ENCODE results near the gene SSR1. TPM values are rescaled to one million over a fixed set of nuclear protein-coding genes. Genes with fewer than 3 reads are reported as not detected.
"Not testable (repeated sequence)": the region's sequence is repeated elsewhere in the genome, so short reads cannot be mapped to it uniquely, and the experiment has no call there.

Gene SSR1
- total and polyA plus RNA-seq, 7 experiments from 2014 or later: 75.0 to 204 (median 130) TPM

- no peak overlapping the region for H3K27ac ChIP-seq (ENCODE audit: low read depth, low read length)
- no peaks in the 10 kb centered on the region for H3K27me3 ChIP-seq (ENCODE audit: control insufficient read depth in 2 of 2, insufficient read depth in 2 of 2, low read length in 2 of 2)
- no peak overlapping the region for H3K4me3 ChIP-seq (ENCODE audit: low read length)
- H3K9me3 ChIP-seq (ENCODE audit: control insufficient read depth in 2 of 3, low read length in 3 of 3): no peaks in the 10 kb centered on the region
- no peak for DNase-seq
- CTCF ChIA-PET: no interaction called here
- no peaks in the 10 kb centered on the region for H3K4me1 ChIP-seq (ENCODE audit: control insufficient read depth in 2 of 2, insufficient read depth in 2 of 2, low read length in 2 of 2)
- H3K4me1 Mint-ChIP-seq: no peaks in the 10 kb centered on the region
- peaks cover 0 to 5% (median 0%) of the 10 kb centered on the region in 5 donors for H3K27me3 Mint-ChIP-seq
- POLR2A ChIA-PET: no interaction called here
- H3K9me3 Mint-ChIP-seq: peaks cover 0 to 13% (median 2%) of the 10 kb centered on the region in 11 donors
- H3K27ac Mint-ChIP-seq: no peak overlapping the region
- ATAC-seq: peak; percentile 68
- intact Hi-C loops (cut with micrococcal nuclease): no loop called here
- H3K36me3 Mint-ChIP-seq: peaks cover 0 to 10% (median 0%) of the 10 kb centered on the region in 5 donors
- no peak overlapping the region for H3K4me3 Mint-ChIP-seq
- H3K36me3 ChIP-seq (ENCODE audit: control insufficient read depth in 2 of 3, insufficient read depth in 3 of 3, low read length in 3 of 3): no peaks in the 10 kb centered on the region
Measured at GRCh38 chr6:7267466-7268091, 45.4 kb downstream of the SSR1 start.

- Mint-ChIP-seq H3K36me3 (peaks cover 0 to 10% (median 0%) of the 10 kb centered on the region in 5 donors), H3K27me3 (peaks cover 0 to 5% (median 0%) of the 10 kb centered on the region in 5 donors), H3K9me3 (peaks cover 0 to 13% (median 2%) of the 10 kb centered on the region in 11 donors), H3K4me1 (peaks cover 0 to 5% (median 4%) of the 10 kb centered on the region in 7 donors), H3K27ac (no peak overlapping the region), H3K4me3 (no peak overlapping the region)
- no peak for ATAC-seq
- H3K9me3 ChIP-seq (ENCODE audit: control insufficient read depth in 2 of 3, low read length in 3 of 3): no peaks in the 10 kb centered on the region
- ChIA-PET CTCF (no interaction called here), POLR2A (no interaction called here)
- H3K4me1 ChIP-seq (ENCODE audit: control insufficient read depth in 2 of 2, insufficient read depth in 2 of 2, low read length in 2 of 2): no peaks in the 10 kb centered on the region
- no peak overlapping the region for H3K4me3 ChIP-seq (ENCODE audit: low read length)
- no peak overlapping the region for H3K27ac ChIP-seq (ENCODE audit: low read depth, low read length)
- no peaks in the 10 kb centered on the region for H3K36me3 ChIP-seq (ENCODE audit: control insufficient read depth in 2 of 3, insufficient read depth in 3 of 3, low read length in 3 of 3)
- intact Hi-C loops (cut with micrococcal nuclease): no loop called here
- no peaks in the 10 kb centered on the region for H3K27me3 ChIP-seq (ENCODE audit: control insufficient read depth in 2 of 2, insufficient read depth in 2 of 2, low read length in 2 of 2)
- no peak for DNase-seq
Measured at GRCh38 chr6:7267071-7267465, 45.9 kb downstream of the SSR1 start.

GRCh38 chr6:7265385-7265726 is 47.6 kb downstream of the SSR1 start:
- H3K9me3 ChIP-seq (ENCODE audit: control insufficient read depth in 2 of 3, low read length in 3 of 3); ATAC-seq; POLR2A ChIA-PET; H3K4me3 Mint-ChIP-seq; H3K4me1 ChIP-seq (ENCODE audit: control insufficient read depth in 2 of 2, insufficient read depth in 2 of 2, low read length in 2 of 2); H3K27me3 ChIP-seq (ENCODE audit: control insufficient read depth in 2 of 2, insufficient read depth in 2 of 2, low read length in 2 of 2); H3K27ac ChIP-seq (ENCODE audit: low read depth, low read length); DNase-seq; intact Hi-C loops (cut with micrococcal nuclease); H3K4me3 ChIP-seq (ENCODE audit: low read length); H3K36me3 ChIP-seq (ENCODE audit: control insufficient read depth in 2 of 3, insufficient read depth in 3 of 3, low read length in 3 of 3): not testable (repeated sequence)
- CTCF ChIA-PET: interaction anchor here (1.1 kb wide), 1 partner anchor 10 kb away, joined by 3 read pairs; no protein-coding TSS in a partner anchor
- Mint-ChIP-seq H3K27ac (peak overlapping the region in 1 of 9 donors; percentile 3), H3K27me3 (peaks cover 6 to 17% (median 6%) of the 10 kb centered on the region in 5 donors), H3K9me3 (peaks cover 0 to 13% (median 2%) of the 10 kb centered on the region in 11 donors), H3K36me3 (peaks cover 0 to 10% (median 0%) of the 10 kb centered on the region in 5 donors), H3K4me1 (peaks cover 7 to 21% (median 17%) of the 10 kb centered on the region in 7 donors)

- intact Hi-C loops (cut with micrococcal nuclease): no loop called here
- H3K36me3 ChIP-seq (ENCODE audit: control insufficient read depth in 2 of 3, insufficient read depth in 3 of 3, low read length in 3 of 3): no peaks in the 10 kb centered on the region
- no peak for ATAC-seq
- Mint-ChIP-seq H3K27me3 (peaks cover 7 to 20% (median 9%) of the 10 kb centered on the region in 5 donors), H3K9me3 (peaks cover 0 to 13% (median 2%) of the 10 kb centered on the region in 11 donors), H3K36me3 (peaks cover 0 to 10% (median 0%) of the 10 kb centered on the region in 5 donors), H3K4me3 (no peak overlapping the region), H3K4me1 (peaks cover 7 to 21% (median 18%) of the 10 kb centered on the region in 7 donors), H3K27ac (peak overlapping the region in 1 of 9 donors; percentile 3)
- CTCF ChIA-PET: interaction anchor here (0.8 kb wide), 1 partner anchor 351 kb away, joined by 5 read pairs; no protein-coding TSS in a partner anchor
- DNase-seq: no peak
- no peaks in the 10 kb centered on the region for H3K4me1 ChIP-seq (ENCODE audit: control insufficient read depth in 2 of 2, insufficient read depth in 2 of 2, low read length in 2 of 2)
- H3K9me3 ChIP-seq (ENCODE audit: control insufficient read depth in 2 of 3, low read length in 3 of 3): no peaks in the 10 kb centered on the region
- no peak overlapping the region for H3K4me3 ChIP-seq (ENCODE audit: low read length)
- POLR2A ChIA-PET: interaction anchor here (0.6 kb wide), 2 partner anchors 14 to 60 kb away, joined by 3 to 6 read pairs; no protein-coding TSS in a partner anchor
- no peaks in the 10 kb centered on the region for H3K27me3 ChIP-seq (ENCODE audit: control insufficient read depth in 2 of 2, insufficient read depth in 2 of 2, low read length in 2 of 2)
- H3K27ac ChIP-seq (ENCODE audit: low read depth, low read length): no peak overlapping the region
Measured at GRCh38 chr6:7264686-7265384, 48.2 kb downstream of the SSR1 start.

- intact Hi-C loops (cut with micrococcal nuclease): no loop called here
- no peak overlapping the region for H3K27ac Mint-ChIP-seq
- peaks cover 7 to 28% (median 16%) of the 10 kb centered on the region in 5 donors for H3K27me3 Mint-ChIP-seq
- H3K36me3 Mint-ChIP-seq: peaks cover 0 to 10% (median 0%) of the 10 kb centered on the region in 5 donors
- ChIA-PET POLR2A (no interaction called here), CTCF (interaction anchor here (0.8 kb wide), 1 partner anchor 352 kb away, joined by 5 read pairs; no protein-coding TSS in a partner anchor)
- H3K27ac ChIP-seq (ENCODE audit: low read depth, low read length): no peak overlapping the region
- no peak overlapping the region for H3K4me3 Mint-ChIP-seq
- no peaks in the 10 kb centered on the region for H3K36me3 ChIP-seq (ENCODE audit: control insufficient read depth in 2 of 3, insufficient read depth in 3 of 3, low read length in 3 of 3)
- peaks cover 7 to 26% (median 20%) of the 10 kb centered on the region in 7 donors for H3K4me1 Mint-ChIP-seq
- DNase-seq (no peak), ATAC-seq (no peak)
- H3K4me1 ChIP-seq (ENCODE audit: control insufficient read depth in 2 of 2, insufficient read depth in 2 of 2, low read length in 2 of 2): no peaks in the 10 kb centered on the region
- H3K27me3 ChIP-seq (ENCODE audit: control insufficient read depth in 2 of 2, insufficient read depth in 2 of 2, low read length in 2 of 2): no peaks in the 10 kb centered on the region
- no peaks in the 10 kb centered on the region for H3K9me3 ChIP-seq (ENCODE audit: control insufficient read depth in 2 of 3, low read length in 3 of 3)
- H3K4me3 ChIP-seq (ENCODE audit: low read length): no peak overlapping the region
- peaks cover 0 to 13% (median 2%) of the 10 kb centered on the region in 11 donors for H3K9me3 Mint-ChIP-seq
Measured at GRCh38 chr6:7264041-7264440, 49.0 kb downstream of the SSR1 start.

- H3K4me3 Mint-ChIP-seq; H3K4me1 ChIP-seq (ENCODE audit: control insufficient read depth in 2 of 2, insufficient read depth in 2 of 2, low read length in 2 of 2); POLR2A ChIA-PET; H3K27ac Mint-ChIP-seq; DNase-seq; intact Hi-C loops (cut with micrococcal nuclease); H3K36me3 ChIP-seq (ENCODE audit: control insufficient read depth in 2 of 3, insufficient read depth in 3 of 3, low read length in 3 of 3); H3K27ac ChIP-seq (ENCODE audit: low read depth, low read length); CTCF ChIA-PET; ATAC-seq; H3K4me3 ChIP-seq (ENCODE audit: low read length); H3K27me3 ChIP-seq (ENCODE audit: control insufficient read depth in 2 of 2, insufficient read depth in 2 of 2, low read length in 2 of 2); H3K9me3 ChIP-seq (ENCODE audit: control insufficient read depth in 2 of 3, low read length in 3 of 3): not testable (repeated sequence)
- Mint-ChIP-seq H3K27me3 (peaks cover 7 to 28% (median 16%) of the 10 kb centered on the region in 5 donors), H3K9me3 (peaks cover 0 to 13% (median 2%) of the 10 kb centered on the region in 11 donors), H3K36me3 (peaks cover 0 to 10% (median 0%) of the 10 kb centered on the region in 5 donors), H3K4me1 (peaks cover 7 to 26% (median 20%) of the 10 kb centered on the region in 7 donors)
Measured at GRCh38 chr6:7263519-7263805, 49.5 kb downstream of the SSR1 start.
